GM18511 (cell line): ENCODE results near the gene CECR2.

ENCODE experiments used
- ATAC-seq: cut with Tn5 transposase; IDR thresholded peaks from one replicate; pipeline ENCODE4 v1.9.1; 2021; ENCODE audit warnings: mild to moderate bottlenecking, moderate library complexity; ENCODE audit not compliant: unreplicated experiment

CECR2 gene

DNA sequence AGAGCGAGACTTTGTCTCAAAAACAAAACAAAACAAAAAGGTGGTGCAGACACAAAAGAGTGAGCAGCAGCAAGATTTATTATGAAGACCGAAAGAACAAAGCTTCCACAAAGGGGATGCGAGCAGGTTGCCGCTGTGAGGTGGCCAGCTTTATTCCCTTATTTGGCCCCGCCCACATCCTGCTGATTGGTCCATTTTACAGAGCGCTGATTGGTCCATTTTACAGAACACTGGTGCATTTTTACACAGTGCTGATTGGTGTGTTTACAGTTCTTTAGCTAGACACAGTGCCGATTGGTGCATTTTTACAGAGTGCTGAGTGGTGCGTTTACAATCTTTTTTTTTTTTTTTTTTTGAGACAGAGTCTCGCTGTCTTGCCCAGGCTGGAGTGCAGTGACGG, 77.4 kb downstream of the CECR2 start:
- no peak for ATAC-seq

DNA sequence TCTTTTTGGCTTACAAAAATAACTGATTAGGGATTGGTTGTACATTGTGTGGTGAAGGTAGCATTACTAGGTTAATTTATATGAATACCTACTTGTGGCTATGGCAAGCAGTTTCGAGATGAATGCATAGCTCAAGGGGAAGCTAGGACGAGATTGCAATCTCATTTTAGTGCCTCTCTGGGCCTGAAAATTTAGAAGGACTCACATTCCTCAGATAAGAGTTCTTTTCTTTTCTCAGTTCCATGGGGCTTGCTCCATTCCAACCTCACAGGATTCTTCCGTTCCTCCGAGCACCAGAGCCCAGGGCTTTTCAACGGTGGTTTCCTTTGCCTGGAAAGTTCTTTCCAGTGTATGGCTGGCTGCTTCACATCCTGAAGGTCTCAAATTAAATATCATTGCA, 82.1 kb downstream of the CECR2 start:
- no peak for ATAC-seq

DNA sequence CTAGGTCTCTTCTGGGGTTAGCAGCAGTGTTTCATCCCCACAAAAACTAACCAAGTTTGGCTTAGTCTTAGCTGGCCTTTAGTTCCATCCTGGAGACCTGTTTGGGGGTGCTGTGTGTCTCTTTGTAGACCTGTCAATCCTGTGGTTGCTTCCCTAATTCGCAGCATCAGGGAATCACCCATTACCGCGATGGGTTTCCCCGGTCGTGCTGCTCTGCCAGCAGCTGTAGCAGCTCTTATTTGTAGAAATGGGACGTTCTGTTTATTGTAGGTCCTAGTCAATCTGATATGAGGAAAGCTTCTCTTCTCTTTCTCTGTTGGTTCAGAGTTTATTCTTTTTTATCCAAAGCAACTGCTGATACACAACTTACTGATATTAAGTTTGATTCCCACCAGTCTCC, 91.6 kb downstream of the CECR2 start:
- no peak for ATAC-seq

DNA sequence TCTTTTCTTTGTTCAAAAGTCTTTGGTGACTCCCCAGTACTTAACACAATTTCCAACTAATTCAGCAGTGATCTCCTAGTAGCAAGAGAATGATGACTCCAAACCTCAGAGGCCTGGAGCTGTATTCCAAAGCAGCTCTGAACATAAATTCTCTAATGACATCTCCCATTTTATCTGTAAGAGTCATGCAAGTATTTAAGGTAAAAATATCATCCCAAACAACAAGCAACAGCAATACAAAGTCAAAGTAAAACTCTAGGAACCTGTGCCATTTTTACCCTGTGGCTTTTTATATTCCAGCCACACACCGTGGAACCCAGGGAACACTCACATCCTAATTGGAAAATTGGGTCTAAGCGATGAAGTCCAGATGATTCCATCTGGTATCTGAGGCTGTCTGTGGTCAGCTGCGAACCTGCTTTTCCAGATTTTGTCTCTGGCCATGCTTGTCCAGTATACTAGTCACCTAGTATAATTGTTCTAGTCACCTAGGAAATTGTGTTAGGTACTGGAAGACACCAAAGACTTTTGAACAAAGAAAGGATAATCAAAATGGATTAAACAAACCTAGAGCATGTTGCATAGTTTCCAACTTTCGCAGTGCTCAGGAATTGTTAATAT, 101.7 kb downstream of the CECR2 start:
- ATAC-seq = no peak

DNA sequence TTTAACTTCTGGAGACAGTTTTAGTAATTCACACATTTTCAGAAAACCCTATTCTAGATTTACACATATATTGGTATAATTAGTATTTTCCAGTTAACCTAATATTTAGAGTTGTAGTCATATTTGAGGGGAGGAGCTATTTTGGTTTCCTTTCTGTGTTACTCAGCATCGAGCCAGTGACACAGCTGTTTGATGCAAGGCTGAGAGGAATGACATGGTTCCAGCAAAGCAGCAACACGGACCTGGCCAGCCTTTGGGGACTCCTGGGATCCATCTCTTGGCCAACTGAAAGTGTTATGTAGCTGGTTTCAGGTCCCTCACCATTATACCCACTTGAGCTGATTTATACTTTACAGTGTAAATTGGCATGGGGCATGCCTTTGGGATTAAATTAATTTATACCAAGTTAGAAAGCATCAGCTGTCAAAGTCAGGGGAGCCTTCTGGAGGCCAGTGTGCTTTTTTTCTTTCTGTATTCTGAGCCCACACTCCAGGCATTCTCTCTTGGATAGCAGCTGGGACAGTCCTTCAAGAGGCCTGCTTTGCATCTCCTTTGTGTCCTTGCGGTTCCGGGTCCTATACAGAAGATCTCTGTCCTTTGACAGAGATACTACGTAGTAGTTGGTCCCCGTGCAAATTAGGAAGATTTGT, 102.8 kb downstream of the CECR2 start:
- no peak for ATAC-seq

DNA sequence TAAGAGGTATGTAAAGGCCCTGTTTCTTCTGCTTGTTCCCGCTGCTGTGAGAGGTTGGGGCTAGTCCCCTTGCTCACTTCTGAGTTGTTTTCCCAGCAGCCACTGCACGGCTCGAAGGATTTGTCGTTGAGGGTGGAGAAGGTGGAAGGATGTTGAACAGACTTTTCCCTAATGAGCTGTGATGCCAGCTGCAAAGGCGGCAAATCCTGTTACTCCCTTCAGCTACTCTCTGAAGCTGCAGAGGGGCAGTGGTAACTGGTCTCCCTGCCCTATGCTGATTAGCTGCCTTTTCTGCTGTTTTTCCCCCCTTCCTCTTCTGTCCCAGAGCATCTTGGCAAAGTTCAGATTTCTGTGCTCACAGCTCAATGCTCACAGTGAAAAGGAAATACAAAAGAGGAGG, 103.7 kb downstream of the CECR2 start:
- ATAC-seq = no peak

DNA sequence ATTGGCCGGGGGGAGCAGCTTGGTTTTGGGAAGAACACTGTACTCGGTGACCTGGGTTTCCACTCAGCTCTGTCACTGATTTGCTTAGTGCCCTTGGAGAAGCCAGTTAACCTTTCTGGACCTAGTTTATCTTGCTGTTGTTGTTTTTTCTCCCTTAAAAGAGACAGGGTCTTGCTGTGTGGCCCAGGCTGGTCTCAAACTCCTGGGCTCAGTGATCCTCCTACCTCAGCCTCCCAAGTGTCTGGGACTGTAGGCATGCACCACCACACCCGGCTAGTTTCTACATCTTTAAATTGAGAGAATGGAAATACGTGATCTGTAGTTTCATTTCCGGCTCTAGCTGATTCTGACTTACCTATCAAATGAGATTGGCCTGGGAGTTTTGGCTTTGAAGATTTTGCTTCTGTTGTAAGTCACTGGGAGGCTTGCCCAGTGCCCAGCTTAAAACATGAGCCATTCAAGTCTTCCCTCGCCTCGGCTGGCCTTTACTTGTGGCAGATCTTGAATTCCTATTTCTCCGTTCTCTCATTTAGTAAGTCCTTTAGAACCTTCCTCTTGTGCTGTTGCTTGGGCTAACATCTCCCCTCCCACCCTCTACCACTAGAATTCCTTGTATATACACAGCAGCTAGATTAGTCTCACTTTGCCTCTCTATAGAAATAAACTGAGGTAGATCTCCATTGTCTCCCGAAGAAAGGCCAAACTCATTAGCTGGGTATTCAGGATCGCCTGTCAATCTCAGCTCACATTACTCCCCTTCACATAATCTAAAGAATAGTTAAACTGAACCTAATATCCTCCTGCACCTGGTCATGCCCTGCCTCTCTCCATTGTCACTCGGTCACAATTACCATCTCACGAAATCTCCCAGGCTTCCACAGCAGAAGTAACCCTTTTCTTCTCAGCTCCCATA, 106.3 kb downstream of the CECR2 start:
- no peak for ATAC-seq

DNA sequence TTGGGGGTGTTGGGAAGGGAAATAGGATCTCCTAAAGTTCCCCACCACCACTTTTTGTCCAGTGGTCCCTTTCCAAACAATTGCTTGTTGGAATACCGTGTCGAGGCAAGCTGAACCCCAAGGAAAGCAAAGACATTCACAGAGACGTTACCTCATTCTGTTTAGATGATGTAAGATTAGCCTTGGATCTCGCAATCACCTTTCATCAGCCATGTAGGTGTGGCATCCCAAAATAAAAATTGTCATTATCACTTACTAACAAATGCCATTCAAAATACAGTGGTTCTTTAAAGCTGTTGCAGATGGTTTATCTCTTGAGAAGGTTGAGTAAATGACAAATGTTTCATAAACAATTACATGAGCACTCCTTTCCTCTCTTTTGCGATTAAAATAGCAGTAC, 107.6 kb downstream of the CECR2 start:
- ATAC-seq = no peak

DNA sequence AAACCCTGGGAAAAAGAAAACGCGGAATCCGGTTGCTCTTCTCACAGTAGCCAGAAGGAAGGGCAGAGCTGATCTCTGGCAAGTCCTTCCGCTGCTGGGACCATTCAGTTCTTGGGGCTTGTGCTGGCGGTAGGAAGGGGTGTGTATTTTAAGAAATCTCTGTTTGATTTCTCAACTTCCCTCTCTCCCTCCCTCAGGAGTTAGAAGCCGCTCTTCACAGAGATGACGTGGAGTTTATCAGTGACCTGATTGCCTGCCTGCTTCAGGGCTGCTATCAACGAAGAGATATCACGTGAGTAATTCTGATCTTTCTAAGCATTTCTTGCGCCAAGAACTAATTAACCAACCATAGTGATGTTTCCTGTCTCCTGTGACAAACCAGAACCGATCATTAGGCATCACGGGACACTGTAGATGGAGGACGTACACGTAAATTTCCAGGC, 108.2 kb downstream of the CECR2 start:
- no peak for ATAC-seq

DNA sequence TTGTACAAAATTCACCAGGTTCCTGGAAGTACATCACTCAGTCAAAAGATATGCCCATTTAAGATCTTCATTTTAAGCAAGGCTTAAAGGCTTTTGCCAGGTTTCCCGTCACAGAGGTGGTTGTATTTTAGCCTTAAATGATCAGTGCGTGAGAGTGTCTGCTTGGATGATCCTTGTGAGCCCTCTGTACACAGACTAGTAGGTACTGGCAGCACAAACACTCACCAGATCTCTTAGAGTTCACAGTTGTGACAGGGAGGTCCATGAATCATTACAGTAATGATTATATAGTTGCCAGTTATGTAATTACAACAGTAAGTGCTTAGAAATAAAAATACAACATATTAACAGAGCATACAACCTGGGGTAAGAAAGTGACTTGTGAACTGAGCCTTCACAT, 109.9 kb downstream of the CECR2 start:
- ATAC-seq = no peak

DNA sequence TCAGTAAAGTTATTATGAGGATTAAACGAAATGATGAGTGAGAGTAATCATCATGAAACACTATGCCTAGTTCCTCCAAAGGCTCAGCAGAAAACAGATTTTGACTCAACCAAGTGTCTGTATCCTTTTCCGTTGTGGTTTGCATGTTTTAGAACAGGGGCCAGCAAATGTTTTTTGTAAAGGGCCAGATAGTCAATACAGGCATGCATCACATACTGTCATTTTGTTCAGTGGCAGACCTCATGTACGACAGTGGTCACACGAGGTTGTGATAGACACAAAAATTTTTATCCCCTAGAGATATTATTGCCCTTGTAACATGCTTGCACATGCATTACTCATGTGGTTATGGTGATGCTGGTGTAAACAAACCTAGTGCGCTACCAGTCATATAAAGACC, 112.2 kb downstream of the CECR2 start:
- ATAC-seq = no peak

DNA sequence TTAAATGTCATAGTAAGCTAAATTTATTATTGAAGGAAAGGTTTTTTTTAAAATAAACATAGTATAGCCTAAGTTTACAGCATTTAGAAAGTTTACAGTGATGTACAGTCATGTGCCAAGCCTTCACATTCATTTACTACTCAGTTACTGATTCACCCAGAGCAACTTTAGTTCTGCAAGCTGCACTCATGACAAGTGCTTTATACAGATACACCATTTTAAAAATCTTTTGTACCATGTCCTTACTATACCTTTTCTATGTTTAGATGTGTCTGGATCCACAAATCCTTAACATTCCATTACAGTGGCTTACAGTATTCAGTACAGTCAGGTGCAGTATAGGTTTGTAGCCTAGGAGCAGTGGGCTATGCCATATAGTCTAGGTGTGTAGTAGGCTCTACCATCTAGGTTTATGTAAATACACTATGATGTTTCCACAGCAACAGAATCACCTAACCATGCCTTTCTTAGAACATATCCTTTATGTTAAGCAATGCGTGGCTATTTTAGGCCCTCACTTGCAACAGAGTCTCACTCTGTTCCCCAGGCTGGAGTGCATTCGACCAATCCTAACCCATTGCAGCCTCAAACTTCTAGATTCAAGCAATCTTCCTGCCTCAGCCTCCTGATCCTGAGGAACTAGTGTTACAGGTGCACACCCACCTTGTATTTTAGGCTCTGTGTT, 114.6 kb downstream of the CECR2 start:
- ATAC-seq = no peak

DNA sequence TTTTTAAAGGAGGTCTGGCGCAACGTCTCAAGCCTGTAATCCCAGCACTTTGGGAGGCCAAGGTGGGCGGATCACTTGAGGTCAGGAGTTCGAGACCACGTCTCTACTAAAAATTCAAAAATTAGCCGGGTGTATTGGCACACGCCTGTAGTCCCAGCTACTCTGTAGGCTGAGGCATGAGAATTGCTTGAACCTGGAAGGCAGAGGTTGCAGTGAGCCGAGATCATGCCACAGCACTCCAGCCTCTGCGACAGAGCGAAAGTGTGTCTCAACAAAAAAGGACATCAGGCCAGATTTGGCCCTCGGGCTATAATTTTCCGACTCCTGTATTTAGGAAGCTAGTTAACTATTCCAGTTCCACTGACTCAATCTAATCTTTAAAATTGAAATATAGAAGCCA, 115.3 kb downstream of the CECR2 start:
- no peak for ATAC-seq

DNA sequence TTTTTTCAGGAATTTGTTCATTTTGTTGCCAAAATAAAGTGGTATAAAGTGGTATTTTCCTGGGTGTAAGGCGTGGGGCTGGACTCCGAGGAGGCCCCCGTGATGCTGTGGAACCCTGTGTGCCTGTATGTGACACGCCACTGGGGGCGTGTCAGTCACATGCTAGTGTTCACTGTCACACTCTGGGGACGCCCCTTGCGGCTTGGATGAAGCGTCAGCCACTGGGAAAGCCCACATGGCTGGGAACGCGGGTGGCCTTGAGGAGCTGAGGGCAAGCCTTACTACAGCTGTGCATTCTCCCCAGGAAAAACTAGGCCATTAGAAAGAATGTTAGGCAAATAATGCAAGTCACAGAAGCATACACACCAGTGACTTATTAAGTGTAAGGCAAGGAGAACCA, 117.1 kb downstream of the CECR2 start:
- ATAC-seq = no peak

DNA sequence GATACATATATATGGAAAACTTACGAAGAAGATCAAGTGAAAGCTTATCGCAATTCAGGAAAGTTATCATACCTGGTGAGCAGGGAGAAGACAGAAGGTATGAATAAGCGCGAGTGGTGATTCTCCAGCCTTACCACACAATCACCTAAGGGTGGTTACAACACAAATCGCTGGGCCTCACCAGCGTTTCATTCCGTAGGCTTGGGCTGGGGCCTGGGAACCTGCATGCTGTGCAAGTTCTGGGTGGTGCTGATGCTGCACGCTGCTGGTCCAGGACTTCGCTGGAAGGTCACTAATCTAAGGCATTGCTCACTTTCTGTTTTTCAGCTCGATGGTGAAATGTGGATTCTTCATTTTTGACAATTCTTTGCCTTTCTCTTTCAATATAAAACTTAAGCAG, 117.5 kb downstream of the CECR2 start:
- no peak for ATAC-seq

DNA sequence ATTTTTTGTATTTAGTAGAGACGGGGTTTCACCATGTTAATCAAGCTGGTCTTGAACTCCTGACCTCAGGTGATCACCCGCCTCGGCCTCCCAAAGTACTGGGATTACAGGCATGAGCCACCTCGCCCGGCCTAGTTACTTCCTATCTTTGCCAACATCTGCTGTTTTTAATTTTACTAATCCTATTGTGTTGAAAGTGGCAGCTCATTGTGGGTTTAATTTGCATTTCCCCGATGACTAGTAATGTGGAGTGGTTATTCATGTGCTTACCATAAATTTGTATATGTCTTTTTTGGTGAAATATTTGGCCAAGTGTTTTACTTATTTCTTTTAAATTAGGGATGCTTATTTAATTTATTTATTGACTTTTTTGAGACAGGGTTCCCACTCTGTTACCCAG, 119.8 kb downstream of the CECR2 start:
- no peak for ATAC-seq

DNA sequence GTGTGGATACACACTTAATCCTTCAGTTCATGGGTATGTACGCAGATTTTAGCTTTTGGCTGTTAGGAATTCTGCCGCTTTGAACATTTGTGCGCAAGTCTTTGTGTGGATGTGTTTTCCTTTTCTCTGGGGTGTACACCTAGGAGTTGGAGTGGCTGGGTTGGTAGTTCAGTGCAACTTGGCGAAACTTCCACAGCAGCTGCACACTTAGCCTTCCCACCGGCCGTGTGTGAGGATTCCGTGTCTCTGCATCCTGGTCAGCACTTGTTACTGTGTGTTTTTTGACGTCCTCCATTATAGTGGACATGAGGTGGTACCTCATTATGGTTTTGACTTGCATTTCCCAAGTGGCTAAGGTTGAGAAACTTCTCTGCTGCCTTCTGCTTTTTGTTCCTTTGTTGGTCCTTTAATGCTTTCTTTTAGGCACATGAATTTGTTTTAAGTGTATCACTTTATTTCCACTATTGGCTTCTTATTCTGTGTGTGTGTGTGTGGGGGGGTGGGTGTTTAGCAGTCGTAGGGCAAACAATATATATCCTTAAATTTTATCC, 121.9 kb downstream of the CECR2 start:
- no peak for ATAC-seq

DNA sequence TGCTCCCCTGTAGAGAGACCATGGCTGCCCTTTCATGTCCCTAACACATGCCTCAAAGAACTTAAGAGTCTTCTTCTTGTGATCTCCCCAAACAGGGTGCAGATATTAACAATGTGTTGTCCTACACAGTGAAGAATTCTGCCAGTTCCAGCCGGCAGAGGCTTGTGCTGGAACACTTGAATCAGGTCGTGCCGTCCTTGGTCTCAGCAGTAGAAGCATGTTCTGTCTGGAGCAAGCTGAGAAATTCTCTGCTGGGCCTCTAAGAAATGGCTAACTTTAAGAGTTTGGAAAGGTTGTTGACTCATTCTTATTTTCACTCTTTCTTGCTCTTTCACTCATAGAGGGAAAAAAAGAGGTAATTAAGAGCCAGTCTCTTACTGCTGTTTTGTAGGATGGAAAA, 123.0 kb downstream of the CECR2 start:
- ATAC-seq = no peak

DNA sequence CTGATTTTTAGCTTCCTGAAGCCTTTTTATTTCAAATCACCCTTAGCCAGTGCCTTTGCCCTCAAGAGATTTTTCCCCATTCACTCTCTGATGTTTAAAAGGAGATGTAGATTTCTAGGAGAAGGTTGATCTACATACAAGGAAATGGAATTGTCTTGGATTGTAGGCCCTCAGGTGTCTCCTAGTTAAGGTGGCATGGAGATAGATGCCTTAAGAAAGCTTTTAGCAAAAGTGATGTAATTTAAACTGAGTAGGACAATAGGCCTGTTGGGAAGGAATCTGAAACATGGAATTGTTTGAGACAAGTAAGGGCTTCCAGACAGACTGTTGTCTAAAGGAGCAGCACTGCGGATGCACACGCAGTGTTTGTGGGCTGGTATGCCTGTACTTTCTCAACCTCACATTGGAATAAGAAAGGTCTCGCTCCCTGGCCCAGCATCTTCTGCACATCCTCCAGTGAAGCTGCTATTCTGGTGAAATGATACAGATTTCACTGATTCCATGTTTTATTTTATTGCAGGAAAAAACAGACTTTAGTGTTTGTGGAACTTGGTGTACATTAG, 124.2 kb downstream of the CECR2 start:
- no peak for ATAC-seq

DNA sequence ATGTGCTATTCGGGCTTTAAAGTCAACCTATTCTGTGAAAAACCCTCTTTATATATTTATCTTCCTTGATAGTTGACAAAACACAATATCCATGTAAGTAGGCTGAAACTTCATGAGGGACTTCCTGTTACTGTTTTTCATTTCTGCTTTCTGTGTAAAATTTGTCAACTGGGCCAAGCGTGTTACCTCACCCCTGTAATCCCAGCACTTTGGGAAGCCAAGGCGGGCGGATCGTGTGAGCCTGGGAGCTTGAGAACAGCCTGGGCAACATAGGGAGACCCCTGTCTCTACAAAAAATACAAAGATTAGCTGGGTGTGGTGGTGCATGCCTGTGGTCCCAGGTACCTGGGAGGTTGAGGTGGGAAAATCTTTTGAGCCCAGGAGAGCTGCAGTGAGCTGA, 127.6 kb downstream of the CECR2 start:
- ATAC-seq = no peak
